Measurements from ENCODE around the gene CSAD. TPM values are rescaled to one million over a fixed set of nuclear protein-coding genes. Genes with fewer than 3 reads are reported as not detected.

The CSAD gene
- total and polyA plus RNA-seq, 2 of the 13 experiments (the other 11 are each of a cell fraction or from before 2014, with no cell fraction given): 7.2 to 23.5 TPM

- H3K79me2 ChIP-seq (ENCODE audit: insufficient read depth, low read length): no peaks in the 10 kb centered on the region
- no peak for DNase-seq (ENCODE audit: low spot score)
- TF ChIP-seq ZFP91 (CRISPR knock-in tag; IDR thresholded peaks at IDR 0.05; ENCODE audit: borderline replicate concordance) (peak; percentile 98), PRDM15 (CRISPR knock-in tag; IDR thresholded peaks at IDR 0.05) (no peak), ZNF607 (CRISPR knock-in tag; IDR thresholded peaks at IDR 0.05; ENCODE audit: borderline replicate concordance) (no peak), ZBTB25 (CRISPR knock-in tag; IDR thresholded peaks at IDR 0.05) (no peak), SALL1 (CRISPR knock-in tag; IDR thresholded peaks at IDR 0.05) (no peak), MTA1 (CRISPR knock-in tag; IDR thresholded peaks at IDR 0.05; ENCODE audit: borderline replicate concordance) (no peak), DNMT3B (CRISPR knock-in tag; conservative IDR thresholded peaks at IDR 0.05) (no peak), ZMYM2 (CRISPR knock-in tag; IDR thresholded peaks at IDR 0.05) (no peak), DMTF1 (CRISPR knock-in tag; IDR thresholded peaks at IDR 0.05) (no peak), ZNF136 (CRISPR knock-in tag; IDR thresholded peaks at IDR 0.05; ENCODE audit: low read depth) (no peak), E2F2 (CRISPR knock-in tag; IDR thresholded peaks at IDR 0.05; ENCODE audit: borderline replicate concordance) (no peak), ZEB1 (IDR thresholded peaks at IDR 0.05; ENCODE audit: insufficient replicate concordance, low read depth) (no peak), CBFB (CRISPR knock-in tag; IDR thresholded peaks at IDR 0.05) (no peak)
Measured at GRCh38 chr12:53219292-53219955, 38.7 kb upstream of the CSAD start.

More at GRCh38 chr12:53219292-53219955, 38.7 kb upstream of the CSAD start:
- no peaks in the 10 kb centered on the region for H3K9me3 ChIP-seq (ENCODE audit: low read length)
- WGBS (ENCODE audit: low lambda C conversion rate): 7% methylated on average over 24 of the region's 27 CpGs
- no peak overlapping the region for H2AFZ ChIP-seq (ENCODE audit: low read length)
- H3K4me3 ChIP-seq (replicated peaks in 1 of 3; ENCODE audit: insufficient read depth in 1 of 3, low read depth in 2 of 3, low read length in 3 of 3): peak overlapping the region; percentile 75 to 89 (median 89)
- peak overlapping the region; percentile 100 for H3K4me2 ChIP-seq (ENCODE audit: low read depth, low read length)
- peak overlapping the region; percentile 31 for H3K9ac ChIP-seq (ENCODE audit: insufficient read depth, low read depth, low read length)
- BruUV-seq (replicated peaks): no TSS peak
- no peak overlapping the region for H3K27ac ChIP-seq (ENCODE audit: extremely low read length, insufficient read depth, low read length)
- no peaks in the 10 kb centered on the region for H3K36me3 ChIP-seq (replicated peaks in 1 of 2; ENCODE audit: control insufficient read depth in 1 of 2, insufficient read depth in 2 of 2, low read length in 2 of 2)
- peaks cover 64% of the 10 kb centered on the region for H3K4me1 ChIP-seq (ENCODE audit: insufficient read depth, low read length)
- ChIA-PET CTCF (ENCODE audit: low intra/inter-chr PET ratio, low total read pairs) (no interaction called here), POLR2A (interaction anchor here (1.0 to 3.7 kb wide), 11 partner anchors 11 to 282 kb away, joined by 3 to 17 read pairs (median 8); partner anchors contain the start of genes AAAS, CSAD, ESPL1 and PFDN5)
- in situ Hi-C loops (cut with HindIII; ENCODE audit: extremely low pct_ligation_motif_present, low pct_unique_long_range_greater_than_20kb) (loop anchor here (5.0 kb wide), 1 partner anchor 48 kb away; the partner anchor contains the start of gene ESPL1), intact Hi-C loops (cut with micrococcal nuclease; ENCODE audit: unreplicated experiment) (no loop called here)
- peaks cover 0 to 15% of the 10 kb centered on the region in 2 experiments; a peak in 3 of 5 replicates for H3K27me3 ChIP-seq (ENCODE audit: control insufficient read depth in 1 of 2, insufficient read depth in 2 of 2, low read length in 2 of 2)
- no peak for FAIRE-seq
- no peak for ATAC-seq
- no peaks in the 10 kb centered on the region for H4K20me1 ChIP-seq (ENCODE audit: insufficient read depth, low read length)

Measured in HepG2 (cell line).